K562 (cell line): ENCODE data around the gene NCOA1.

Experiments
- CTCF ChIP-seq, 3 experiments: IDR thresholded peaks in 2 of 3; conservative IDR thresholded peaks in 1 of 3; 2 replicates each; pipeline ENCODE4 v1.5.1; 2011 to 2012; ENCODE audit warnings: low read length in 3 of 3, mild to moderate bottlenecking in 3 of 3, control low read depth in 2 of 3, improper control_type of control experiment in 1 of 3, inconsistent platforms in 1 of 3, low read depth in 1 of 3, mixed read lengths in 1 of 3, moderate library complexity in 1 of 3; ENCODE audit not compliant: insufficient read depth in 2 of 3
- RFX5 ChIP-seq: IDR thresholded peaks from 2 replicates; pipeline ENCODE4 v1.6.1; 2011; ENCODE audit warnings: low read depth, mild to moderate bottlenecking, improper control_type of control experiment, low read length
- TBL1XR1 ChIP-seq, 2 experiments: IDR thresholded peaks; 2 replicates each; pipeline ENCODE4 v1.6.1; 2012; ENCODE audit warnings: improper control_type of control experiment in 2 of 2, low read length in 2 of 2, mild to moderate bottlenecking in 1 of 2

- TF ChIP-seq CTCF (IDR thresholded peaks at IDR 0.05 in 2 of 3, conservative IDR thresholded peaks at IDR 0.05 in 1 of 3; ENCODE audit: insufficient read depth in 2 of 3, low read depth in 1 of 3, low read length in 3 of 3) (no peak), TBL1XR1 (IDR thresholded peaks at IDR 0.05; ENCODE audit: low read length in 2 of 2) (no peak), RFX5 (no peak)
Observed at GRCh38 chr2:24626131-24626530, 135.1 kb downstream of the NCOA1 start.
